Measurements from ENCODE around the gene TAS1R2. TPM values are rescaled to one million over a fixed set of nuclear protein-coding genes. Genes with fewer than 3 reads are reported as not detected.
"Not testable (repeated sequence)": the region's sequence is repeated elsewhere in the genome, so short reads cannot be mapped to it uniquely, and the experiment has no call there.

Gene TAS1R2
- total RNA-seq, 1 donor from 2014 or later, result not detected

DNA sequence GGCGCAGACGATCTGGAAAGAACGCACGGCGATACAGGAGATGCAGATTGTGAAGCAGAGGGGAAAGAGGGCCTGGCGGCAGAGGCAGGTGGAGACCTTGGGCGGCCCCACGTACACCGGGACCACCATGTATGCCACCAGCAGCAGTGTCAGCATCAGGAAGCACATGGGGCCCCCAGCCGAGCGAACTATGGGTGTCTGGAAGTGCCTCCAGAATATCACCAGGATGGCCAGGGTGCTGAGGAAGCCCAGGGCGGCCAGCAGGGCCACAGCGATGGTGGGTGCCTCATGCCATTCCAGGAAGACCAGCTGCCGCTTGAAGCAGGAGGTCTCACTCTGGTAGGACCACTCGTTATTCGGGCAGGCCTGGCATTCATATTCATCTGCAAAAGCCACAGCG is 19.3 kb downstream of the TAS1R2 start:
- no peaks in the 10 kb centered on the region for H3K4me1 ChIP-seq (ENCODE audit: insufficient read depth, low read length)
- H3K27me3 ChIP-seq (ENCODE audit: insufficient read depth, low read length), result peaks cover 7% of the 10 kb centered on the region
- H2AFZ ChIP-seq (ENCODE audit: low read depth, low read length), result no peak overlapping the region
- no peaks in the 10 kb centered on the region for H3K9me3 ChIP-seq (ENCODE audit: insufficient read depth, low read depth, low read length)
- Mint-ChIP-seq H3K4me1 (ENCODE audit: low read depth, unreplicated experiment) (no peaks in the 10 kb centered on the region), H3K4me3 (ENCODE audit: unreplicated experiment) (no peak overlapping the region), H3K27ac (ENCODE audit: unreplicated experiment) (no peak overlapping the region), H3K36me3 (ENCODE audit: low read depth, unreplicated experiment) (no peaks in the 10 kb centered on the region), H3K9me3 (ENCODE audit: unreplicated experiment) (peaks cover 12% of the 10 kb centered on the region), H3K27me3 (ENCODE audit: low read depth, unreplicated experiment) (peaks cover 60% of the 10 kb centered on the region)
- TF ChIP-seq EZH2 (IDR thresholded peaks at IDR 0.05; ENCODE audit: insufficient read depth, low read length) (no peak), CTCF (IDR thresholded peaks at IDR 0.05; ENCODE audit: insufficient read depth, low read depth, low read length) (no peak)
- no peak for DNase-seq (ENCODE audit: low read depth)
- FAIRE-seq, result no peak
- H4K20me1 ChIP-seq (ENCODE audit: insufficient read depth, low read length), result no peaks in the 10 kb centered on the region
- H3K36me3 ChIP-seq (ENCODE audit: insufficient read depth, low read length), result no peaks in the 10 kb centered on the region
- no peak overlapping the region for H3K27ac ChIP-seq (ENCODE audit: low read depth, low read length)
- no peak overlapping the region for H3K9ac ChIP-seq (ENCODE audit: low read length)
- H3K4me2 ChIP-seq (ENCODE audit: low read length), result no peak overlapping the region
- no peak overlapping the region for H3K4me3 ChIP-seq (ENCODE audit: insufficient read depth, low read depth, low read length)
- H3K79me2 ChIP-seq (ENCODE audit: insufficient read depth, low read length), result no peaks in the 10 kb centered on the region

DNA sequence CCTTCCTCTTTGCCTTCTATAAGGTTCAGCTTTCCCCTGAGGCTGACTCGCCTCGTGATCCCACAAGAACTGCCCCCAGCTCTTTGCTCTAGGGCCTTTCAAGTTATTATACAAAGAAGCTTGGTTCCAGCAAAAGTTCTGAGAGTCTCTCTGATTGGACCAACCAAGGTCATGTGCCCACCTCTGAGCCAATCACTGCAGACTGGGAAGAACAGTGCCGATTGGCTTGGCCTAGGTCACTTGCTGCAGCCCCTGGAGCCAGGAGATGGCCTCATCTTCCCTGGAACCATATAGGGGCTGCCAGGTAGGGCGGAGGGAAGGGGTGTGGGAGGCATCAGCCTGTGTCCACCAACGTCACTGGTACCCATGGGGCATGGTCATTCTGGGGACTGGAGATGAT is 22.8 kb downstream of the TAS1R2 start:
- Histone ChIP-seq H3K9ac (ENCODE audit: low read length) (no peak overlapping the region), H4K20me1 (ENCODE audit: insufficient read depth, low read length) (no peaks in the 10 kb centered on the region), H3K27ac (ENCODE audit: low read depth, low read length) (no peak overlapping the region), H3K4me1 (ENCODE audit: insufficient read depth, low read length) (no peaks in the 10 kb centered on the region), H3K9me3 (ENCODE audit: insufficient read depth, low read depth, low read length) (no peaks in the 10 kb centered on the region), H3K4me2 (ENCODE audit: low read length) (no peak overlapping the region), H3K36me3 (ENCODE audit: insufficient read depth, low read length) (no peaks in the 10 kb centered on the region), H3K79me2 (ENCODE audit: insufficient read depth, low read length) (no peaks in the 10 kb centered on the region), H2AFZ (ENCODE audit: low read depth, low read length) (no peak overlapping the region), H3K4me3 (ENCODE audit: insufficient read depth, low read depth, low read length) (no peak overlapping the region), H3K27me3 (ENCODE audit: insufficient read depth, low read length) (peaks cover 7% of the 10 kb centered on the region)
- TF ChIP-seq CTCF (IDR thresholded peaks at IDR 0.05; ENCODE audit: insufficient read depth, low read depth, low read length), result no peak
- no peak for TF ChIP-seq EZH2 (IDR thresholded peaks at IDR 0.05; ENCODE audit: insufficient read depth, low read length)
- DNase-seq (ENCODE audit: low read depth) (no peak), FAIRE-seq (no peak)
- Mint-ChIP-seq H3K36me3 (ENCODE audit: low read depth, unreplicated experiment) (no peaks in the 10 kb centered on the region), H3K4me1 (ENCODE audit: low read depth, unreplicated experiment) (no peaks in the 10 kb centered on the region), H3K27me3 (ENCODE audit: low read depth, unreplicated experiment) (peaks cover 46% of the 10 kb centered on the region), H3K27ac (ENCODE audit: unreplicated experiment) (no peak overlapping the region), H3K4me3 (ENCODE audit: unreplicated experiment) (no peak overlapping the region), H3K9me3 (ENCODE audit: unreplicated experiment) (peaks cover 5% of the 10 kb centered on the region)

- not testable (repeated sequence) for H3K27me3 ChIP-seq (ENCODE audit: insufficient read depth, low read length); H3K4me3 Mint-ChIP-seq (ENCODE audit: unreplicated experiment); H3K4me3 ChIP-seq (ENCODE audit: insufficient read depth, low read depth, low read length); H3K4me1 ChIP-seq (ENCODE audit: insufficient read depth, low read length); H3K4me1 Mint-ChIP-seq (ENCODE audit: low read depth, unreplicated experiment); H3K9me3 ChIP-seq (ENCODE audit: insufficient read depth, low read depth, low read length); H3K4me2 ChIP-seq (ENCODE audit: low read length); H3K36me3 ChIP-seq (ENCODE audit: insufficient read depth, low read length); H3K9ac ChIP-seq (ENCODE audit: low read length); H2AFZ ChIP-seq (ENCODE audit: low read depth, low read length); H3K79me2 ChIP-seq (ENCODE audit: insufficient read depth, low read length); DNase-seq (ENCODE audit: low read depth); H3K27ac Mint-ChIP-seq (ENCODE audit: unreplicated experiment); FAIRE-seq; H3K9me3 Mint-ChIP-seq (ENCODE audit: unreplicated experiment); H3K27ac ChIP-seq (ENCODE audit: low read depth, low read length); H4K20me1 ChIP-seq (ENCODE audit: insufficient read depth, low read length); H3K36me3 Mint-ChIP-seq (ENCODE audit: low read depth, unreplicated experiment)
- peaks cover 44% of the 10 kb centered on the region for H3K27me3 Mint-ChIP-seq (ENCODE audit: low read depth, unreplicated experiment)
These were observed 27.1 kb downstream of the TAS1R2 start for GRCh38 chr1:18832319-18832718.
